Choroid plexus epithelial cell (primary cell): ENCODE data around the gene GPX3.
A peak's percentile ranks its signal among the peaks of the same experiment; 100 is the strongest.

Experiments used
- DNase-seq: peaks from one replicate; pipeline ENCODE4 v3.0.0-alpha.2; 2010; ENCODE audit warnings: low read depth
- H3K4me3 ChIP-seq: 2 replicates; pipeline ENCODE4 v1.5.1; 2011; ENCODE audit warnings: low read depth, mild to moderate bottlenecking, control low read depth, low read length, moderate library complexity
- CTCF ChIP-seq: conservative IDR thresholded peaks from 2 replicates; pipeline ENCODE4 v1.5.1; 2011; ENCODE audit warnings: low read depth, mild to moderate bottlenecking, control low read depth, inconsistent platforms, low read length, moderate library complexity

The GPX3 gene

DNA sequence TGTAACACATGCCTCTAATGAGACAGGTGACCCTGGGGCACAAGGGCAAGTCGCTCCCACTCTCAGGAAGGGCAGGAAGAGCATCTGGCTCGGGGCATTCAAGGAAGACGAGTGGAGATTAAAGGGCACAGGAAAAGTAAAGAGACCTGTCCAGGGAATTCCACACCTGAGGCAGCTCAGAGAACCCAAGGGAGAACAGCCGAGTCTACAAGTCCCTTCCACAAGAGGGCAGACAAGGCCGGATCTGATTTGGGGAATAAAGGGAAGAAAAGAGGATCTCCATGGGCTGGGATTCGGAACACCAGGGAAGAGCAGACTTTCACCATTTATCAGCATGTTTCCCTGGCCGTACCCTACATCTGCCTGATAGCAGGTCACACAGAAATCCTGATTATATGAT is 28.1 kb downstream of the GPX3 start:
- no peak for DNase-seq
- peak; percentile 65 for TF ChIP-seq CTCF

DNA sequence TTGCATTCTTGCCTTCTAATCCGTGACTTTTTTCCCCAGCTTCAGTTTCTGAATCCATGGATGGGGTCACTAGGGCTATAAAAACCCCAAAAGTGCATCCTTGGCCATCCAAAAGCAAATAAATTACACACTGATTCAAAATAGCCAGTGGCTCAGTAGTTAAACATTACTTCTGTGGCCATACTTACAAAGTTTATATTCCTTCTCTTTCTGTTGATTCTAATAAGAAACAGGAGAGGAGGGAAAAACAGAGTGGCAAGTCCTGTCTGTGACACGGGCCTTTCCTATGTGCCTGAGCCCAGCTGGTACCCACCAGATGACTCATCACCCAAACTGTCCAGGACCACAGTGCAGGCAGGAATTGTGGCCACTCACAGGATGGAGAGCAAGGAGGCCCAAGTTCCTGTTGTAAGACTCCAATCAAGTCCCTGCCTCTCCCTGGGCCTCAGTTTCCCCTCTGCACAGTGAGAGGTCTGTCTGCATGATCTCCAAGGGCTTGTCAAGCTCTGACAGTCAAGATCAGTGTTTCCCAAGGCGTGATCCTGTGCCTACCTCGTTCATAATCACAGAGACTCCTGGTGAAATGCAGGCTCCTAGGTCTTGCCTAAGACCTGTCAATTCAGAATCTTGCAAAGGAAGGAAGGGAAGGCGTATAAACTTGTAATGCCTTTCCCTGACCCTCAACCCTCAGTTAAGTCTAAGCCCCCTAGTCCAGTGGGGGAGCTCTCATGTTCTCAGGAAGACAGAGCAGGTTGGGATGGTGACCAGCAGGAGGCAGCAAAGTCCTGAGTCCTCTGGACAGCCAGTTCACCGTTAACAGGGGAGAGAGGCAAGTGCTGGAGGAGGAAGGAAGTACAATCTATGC is 30.9 kb downstream of the GPX3 start:
- DNase-seq, result peak; percentile 90
- TF ChIP-seq CTCF, result peak; percentile 98
- no peak overlapping the region for H3K4me3 ChIP-seq

More for the DNA sequence above, 28.1 kb downstream of the GPX3 start:
- H3K4me3 ChIP-seq, result no peak overlapping the region

GRCh38 chr5:151051931-151052608 is 31.7 kb downstream of the GPX3 start:
- TF ChIP-seq CTCF, result no peak
- no peak for DNase-seq
- no peak overlapping the region for H3K4me3 ChIP-seq

DNA sequence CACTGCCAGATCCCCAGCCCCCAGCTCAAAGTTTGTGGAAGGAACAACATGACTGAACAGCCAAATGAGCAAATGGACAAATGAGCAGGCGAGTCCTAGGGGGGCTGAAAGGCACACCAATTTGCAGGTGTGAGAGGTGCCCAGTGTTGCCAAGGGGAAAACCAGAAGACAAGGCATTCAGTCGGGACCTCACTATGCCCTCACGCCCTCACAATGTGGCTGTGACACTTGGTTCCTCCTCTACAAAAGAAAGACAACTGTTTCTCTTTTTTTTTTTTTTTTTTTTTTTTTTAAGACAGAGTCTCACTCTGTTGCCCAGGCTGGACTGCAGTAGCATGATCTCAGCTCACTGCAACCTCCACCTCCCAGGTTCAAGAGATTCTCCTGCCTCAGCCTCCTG is 32.4 kb downstream of the GPX3 start:
- no peak overlapping the region for H3K4me3 ChIP-seq
- no peak for TF ChIP-seq CTCF

DNA sequence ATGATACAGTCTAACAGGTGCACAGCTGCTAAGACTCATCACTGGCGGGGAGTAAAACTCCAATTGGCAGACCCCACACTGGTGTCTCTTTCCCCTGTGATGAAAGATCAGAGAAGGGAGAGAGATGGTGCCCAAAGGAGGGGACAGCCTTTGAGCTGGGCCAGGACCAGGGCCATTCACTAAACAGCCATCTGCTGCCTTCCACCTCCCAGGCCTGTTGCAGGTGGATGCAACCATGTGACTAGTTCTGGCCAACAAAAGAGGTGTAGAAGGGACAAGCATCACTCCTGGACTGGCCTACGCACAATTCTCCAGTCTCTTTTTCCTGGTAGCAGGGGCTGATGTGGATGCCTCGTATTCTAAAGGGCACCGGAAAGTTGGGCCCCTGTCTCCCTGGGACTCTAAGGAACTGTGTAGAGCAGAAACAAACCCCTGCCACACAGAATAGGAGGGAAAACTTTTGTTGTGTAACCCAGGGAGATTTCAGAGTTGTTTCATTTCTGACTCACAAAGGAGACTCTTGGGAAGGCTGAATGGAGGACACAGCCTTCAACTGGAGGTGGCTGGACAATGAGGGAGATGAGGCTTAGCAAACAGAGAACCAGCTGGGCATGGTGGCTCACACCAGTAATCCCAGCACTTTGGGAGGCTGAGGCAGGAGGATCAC is 33.5 kb downstream of the GPX3 start:
- DNase-seq, result no peak
- H3K4me3 ChIP-seq, result no peak overlapping the region
- no peak for TF ChIP-seq CTCF

More for the DNA sequence above, 32.4 kb downstream of the GPX3 start:
- DNase-seq, result no peak

DNA sequence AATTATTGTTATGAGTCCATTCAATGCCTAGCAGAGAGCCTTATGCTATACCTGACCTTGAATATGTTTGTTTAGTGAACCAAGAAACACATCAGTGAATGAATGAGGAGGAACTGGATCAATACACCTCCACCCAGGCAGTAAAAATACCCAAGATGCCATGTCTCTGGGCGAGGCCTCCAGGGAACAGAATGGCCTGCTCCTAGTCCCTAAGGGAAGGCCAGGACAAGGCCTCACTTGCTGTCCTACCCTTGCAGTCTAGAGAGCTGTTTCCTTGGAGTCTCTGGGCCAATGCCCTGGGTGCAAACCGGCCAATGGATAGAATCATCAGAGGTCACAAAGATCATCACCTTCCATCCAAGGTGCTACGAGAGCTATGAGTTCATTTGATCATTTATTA is 34.3 kb downstream of the GPX3 start:
- no peak for TF ChIP-seq CTCF
- no peak overlapping the region for H3K4me3 ChIP-seq
- DNase-seq, result no peak
